HepG2 (cell line): Measurements from ENCODE around the gene TMEM235. TPM values are rescaled to one million over a fixed set of nuclear protein-coding genes. Genes with fewer than 3 reads are reported as not detected.

Experiments used
- CC2D1A ChIP-seq: sonication (generic); formaldehyde crosslinking; IDR thresholded peaks from 2 replicates; pipeline ENCODE4 v1.8.1; 2023; ENCODE audit warnings: mild to moderate bottlenecking, missing genetic modification reagents
- GLMP ChIP-seq: sonication (generic); formaldehyde crosslinking; IDR thresholded peaks from 2 replicates; pipeline ENCODE4 v1.9.0; 2021; ENCODE audit warnings: missing genetic modification reagents, mild to moderate bottlenecking, borderline replicate concordance
- HOMEZ ChIP-seq: IDR thresholded peaks from 2 replicates; pipeline ENCODE4 v1.6.1; 2016; ENCODE audit warnings: low read depth
- JDP2 ChIP-seq: sonication (generic); formaldehyde crosslinking; IDR thresholded peaks from 2 replicates; pipeline ENCODE4 v1.8.1; 2022; ENCODE audit warnings: missing genetic modification reagents, borderline replicate concordance
- KLF11 ChIP-seq: IDR thresholded peaks from 2 replicates; pipeline ENCODE4 v1.6.1; 2016; ENCODE audit warnings: missing compliant biosample characterization
- KLF16 ChIP-seq, 2 experiments: sonication (generic) in 1 of 2; formaldehyde crosslinking in 1 of 2; IDR thresholded peaks; 2 replicates each; pipeline versions ENCODE4 v1.6.1 to v1.8.0; 2016 to 2023; ENCODE audit warnings: missing genetic modification reagents in 2 of 2, missing compliant biosample characterization in 1 of 2
- MLX ChIP-seq: IDR thresholded peaks from 2 replicates; pipeline ENCODE4 v1.6.1; 2016
- MNT ChIP-seq: fragments of 450-650 bp; IDR thresholded peaks from 2 replicates; pipeline ENCODE4 v1.6.1; 2016
- NFIB ChIP-seq: sonication (generic); formaldehyde crosslinking; IDR thresholded peaks from 2 replicates; pipeline ENCODE4 v1.9.0; 2021; ENCODE audit warnings: missing genetic modification reagents, mild to moderate bottlenecking, borderline replicate concordance
- RAD51 ChIP-seq: fragments of 450-650 bp; IDR thresholded peaks from 2 replicates; pipeline ENCODE4 v1.6.1; 2016; ENCODE audit warnings: borderline replicate concordance
- RARA ChIP-seq: IDR thresholded peaks from 2 replicates; pipeline ENCODE4 v1.6.1; 2016; ENCODE audit warnings: missing genetic modification reagents, missing compliant biosample characterization
- SCMH1 ChIP-seq: sonication (generic); formaldehyde crosslinking; IDR thresholded peaks from 2 replicates; pipeline ENCODE4 v1.9.0; 2021; ENCODE audit warnings: missing genetic modification reagents, mild to moderate bottlenecking, borderline replicate concordance
- TEAD2 ChIP-seq: sonication (generic); formaldehyde crosslinking; IDR thresholded peaks from 2 replicates; pipeline ENCODE4 v1.9.0; 2021; ENCODE audit warnings: missing genetic modification reagents
- TEAD3 ChIP-seq: optimal IDR thresholded peaks from 2 replicates; pipeline ENCODE3; 2016; ENCODE audit warnings: borderline replicate concordance
- THAP11 ChIP-seq: IDR thresholded peaks from 2 replicates; pipeline ENCODE4 v1.6.1; 2016; ENCODE audit warnings: missing biosample characterization, missing genetic modification reagents
- TMF1 ChIP-seq: sonication (generic); formaldehyde crosslinking; IDR thresholded peaks from 2 replicates; pipeline ENCODE4 v1.8.1; 2022; ENCODE audit warnings: low read depth, missing genetic modification reagents
- YEATS2 ChIP-seq: sonication (generic); formaldehyde crosslinking; IDR thresholded peaks from 2 replicates; pipeline ENCODE4 v1.4.0; 2020; ENCODE audit warnings: missing genetic modification reagents, borderline replicate concordance
- ZBTB20 ChIP-seq: sonication (generic); formaldehyde crosslinking; IDR thresholded peaks from 2 replicates; pipeline ENCODE4 v1.8.1; 2023; ENCODE audit warnings: missing genetic modification reagents, low read depth, mild to moderate bottlenecking, borderline replicate concordance
- ZMYM2 ChIP-seq: sonication (generic); formaldehyde crosslinking; IDR thresholded peaks from 2 replicates; pipeline ENCODE4 v1.8.0; 2022; ENCODE audit warnings: mild to moderate bottlenecking, missing genetic modification reagents
- ZNF33B ChIP-seq: sonication (generic); formaldehyde crosslinking; IDR thresholded peaks from 2 replicates; pipeline ENCODE4 v1.5.1; 2020; ENCODE audit warnings: mild to moderate bottlenecking, missing genetic modification reagents
- ZNF556 ChIP-seq: sonication (generic); formaldehyde crosslinking; IDR thresholded peaks from 2 replicates; pipeline ENCODE4 v1.4.0; 2020; ENCODE audit warnings: mild to moderate bottlenecking, missing genetic modification reagents, borderline replicate concordance
- ZNF569 ChIP-seq: sonication (generic); formaldehyde crosslinking; IDR thresholded peaks from 2 replicates; pipeline ENCODE4 v1.5.0; 2020; ENCODE audit warnings: mild to moderate bottlenecking, missing genetic modification reagents, moderate library complexity, borderline replicate concordance
- ZNF614 ChIP-seq: IDR thresholded peaks from 2 replicates; pipeline ENCODE4 v1.6.1; 2018; ENCODE audit warnings: missing biosample characterization, missing genetic modification reagents, inconsistent platforms, borderline replicate concordance
- ZNF768 ChIP-seq: sonication (generic); formaldehyde crosslinking; IDR thresholded peaks from 2 replicates; pipeline ENCODE4 v1.4.0; 2020; ENCODE audit warnings: missing genetic modification reagents
- ZNF788 ChIP-seq: sonication (generic); formaldehyde crosslinking; IDR thresholded peaks from 2 replicates; pipeline ENCODE4 v1.5.0; 2020; ENCODE audit warnings: mild to moderate bottlenecking, missing genetic modification reagents, borderline replicate concordance
- ZNF879 ChIP-seq: sonication (generic); formaldehyde crosslinking; IDR thresholded peaks from 2 replicates; pipeline ENCODE4 v1.8.1; 2023; ENCODE audit warnings: missing genetic modification reagents
- ZSCAN9 ChIP-seq: IDR thresholded peaks from 2 replicates; pipeline ENCODE4 v1.6.1; 2016; ENCODE audit warnings: borderline replicate concordance
- polyA plus RNA-seq, 8 experiments: library from polyadenylated mRNA; depleted of rRNA in 3 of 8; stranded (reverse) in 7 of 8; unstranded in 1 of 8; fragments of >200 nt; fragmentation: Illumina TruSeq in 4 of 8; extraction: Trizol in 4 of 8; gene quantifications; 2 replicates each; pipeline versions ENCODE4 v1.2.1 to v1.2.3, GENCODE V29; 2011 to 2016; ENCODE audit warnings: low read depth in 4 of 8, missing spikeins in 1 of 8, mixed read lengths in 1 of 8; ENCODE audit not compliant: insufficient read depth in 1 of 8
- total RNA-seq, 5 experiments: library from RNA; depleted of rRNA; stranded (reverse); fragments of >200 nt; fragmentation: Illumina TruSeq; extraction: Trizol; gene quantifications; 2 replicates each; pipeline ENCODE4 v1.2.3, GENCODE V29; 2016; ENCODE audit warnings: low read depth in 1 of 5

Gene TMEM235
- total and polyA plus RNA-seq, 2 of the 13 experiments (the other 11 are each of a cell fraction or from before 2014, with no cell fraction given) = not detected

GRCh38 chr17:78248051-78248914 lies 16.9 kb downstream of the TMEM235 start (continued):
- TF ChIP-seq YEATS2 (CRISPR knock-in tag) = no peak
- TF ChIP-seq GLMP = no peak
- no peak for TF ChIP-seq TEAD2 (CRISPR knock-in tag)
- peak; percentile 38; the same call in 1 of the 2 replicates for TF ChIP-seq HOMEZ (CRISPR knock-in tag)
- no peak for TF ChIP-seq TMF1 (CRISPR knock-in tag)
- TF ChIP-seq ZBTB20 (CRISPR knock-in tag) = no peak
- no peak for TF ChIP-seq ZNF556 (CRISPR knock-in tag)
- no peak for TF ChIP-seq SCMH1
- TF ChIP-seq KLF11 (CRISPR knock-in tag) = no peak
- TF ChIP-seq ZNF768 = peak; percentile 79; the same call in 1 of the 2 replicates
- TF ChIP-seq ZNF879 (CRISPR knock-in tag) = no peak
- 0 out of 2 replicates have a peak, but pooled peaks have one; percentile 22 for TF ChIP-seq THAP11 (CRISPR knock-in tag)
- peak; percentile 16; the same call in 1 of the 2 replicates for TF ChIP-seq MNT
- peak; percentile 39; the same call in 1 of the 2 replicates for TF ChIP-seq RARA (CRISPR knock-in tag)
- no peak for TF ChIP-seq ZNF614 (CRISPR knock-in tag)
- TF ChIP-seq JDP2 (CRISPR knock-in tag) = no peak
- TF ChIP-seq RAD51 = no peak
- TF ChIP-seq KLF16 (CRISPR knock-in tag; IDR thresholded peaks at IDR 0.05) = 0 out of 4 replicates have a peak, but pooled peaks of 1 of the 2 experiments have one; percentile 37
- TF ChIP-seq MLX (CRISPR knock-in tag) = peak; percentile 70; the same call in 1 of the 2 replicates
- TF ChIP-seq CC2D1A (CRISPR knock-in tag) = no peak
- no peak for TF ChIP-seq ZNF33B (CRISPR knock-in tag)
- TF ChIP-seq ZNF788 (CRISPR knock-in tag) = 0 out of 2 replicates have a peak, but pooled peaks have one; percentile 2
- no peak for TF ChIP-seq ZSCAN9 (CRISPR knock-in tag)
- no peak for TF ChIP-seq ZMYM2 (CRISPR knock-in tag)
- peak; percentile 13 for TF ChIP-seq TEAD3
- no peak for TF ChIP-seq NFIB (CRISPR knock-in tag)
- no peak for TF ChIP-seq ZNF569 (CRISPR knock-in tag)
